Measurements from ENCODE around the gene SSH2. TPM values are rescaled to one million over a fixed set of nuclear protein-coding genes. Genes with fewer than 3 reads are reported as not detected.

Gene SSH2
- total and polyA plus RNA-seq, 9 of the 15 experiments (the other 6 are each of a cell fraction or from before 2014, with no cell fraction given) = 3.9 to 16.1 (median 10.2) TPM

GRCh38 chr17:29846298-29846697 is 83.7 kb downstream of the SSH2 start (continued):
- TF ChIP-seq SOX6 (IDR thresholded peaks at IDR 0.05) (peak; percentile 30; the same call in 1 of the 2 replicates), RCOR1 (IDR thresholded peaks at IDR 0.05; ENCODE audit: borderline replicate concordance in 1 of 2, low read depth in 2 of 2, low read length in 2 of 2) (peak; percentile 38 to 97; a peak in 2 of 4 replicates), MEIS2 (IDR thresholded peaks at IDR 0.05; ENCODE audit: partially characterized antibody) (peak; percentile 42), ERF (CRISPR knock-in tag; IDR thresholded peaks at IDR 0.05) (no peak), NR2C2 (CRISPR knock-in tag; IDR thresholded peaks at IDR 0.05) (no peak), NR2C2 (tag; IDR thresholded peaks at IDR 0.05) (peak; percentile 65; the same call in 1 of the 2 replicates), NR2C1 (IDR thresholded peaks at IDR 0.05) (0 out of 2 replicates have a peak, but pooled peaks have one; percentile 43), NR2C1 (tag; IDR thresholded peaks at IDR 0.05) (peak; percentile 81), MTA3 (IDR thresholded peaks at IDR 0.05; ENCODE audit: borderline replicate concordance) (no peak), KDM1A (IDR thresholded peaks at IDR 0.05) (peak; percentile 94), FOSL1 (tag; conservative IDR thresholded peaks at IDR 0.05) (peak; percentile 60), CBFA2T2 (conservative IDR thresholded peaks at IDR 0.05) (peak; percentile 63), MIER1 (IDR thresholded peaks at IDR 0.05; ENCODE audit: low read depth) (no peak), CBFA2T3 (IDR thresholded peaks at IDR 0.05) (peak; percentile 80)
